Right renal cortex interstitium (tissue), 3 donors: ENCODE results near the gene URM1. TPM values are rescaled to one million over a fixed set of nuclear protein-coding genes. Genes with fewer than 3 reads are reported as not detected.

Source experiments
- DNase-seq, 3 donors: peaks; one replicate each; pipeline ENCODE4 v3.0.0-alpha.2; 2013; ENCODE audit warnings: low read depth in 3 of 3, low spot score in 2 of 3
- polyA plus RNA-seq, 3 donors: library from polyadenylated mRNA; unstranded; fragments of 120-200 nt; gene quantifications; one replicate each; pipeline ENCODE4 v1.2.1, GENCODE V29; 2013; ENCODE audit not compliant: insufficient read length in 3 of 3

URM1 gene
- polyA plus RNA-seq, 3 donors = 51.4 to 60.4 (median 54.5) TPM

DNA sequence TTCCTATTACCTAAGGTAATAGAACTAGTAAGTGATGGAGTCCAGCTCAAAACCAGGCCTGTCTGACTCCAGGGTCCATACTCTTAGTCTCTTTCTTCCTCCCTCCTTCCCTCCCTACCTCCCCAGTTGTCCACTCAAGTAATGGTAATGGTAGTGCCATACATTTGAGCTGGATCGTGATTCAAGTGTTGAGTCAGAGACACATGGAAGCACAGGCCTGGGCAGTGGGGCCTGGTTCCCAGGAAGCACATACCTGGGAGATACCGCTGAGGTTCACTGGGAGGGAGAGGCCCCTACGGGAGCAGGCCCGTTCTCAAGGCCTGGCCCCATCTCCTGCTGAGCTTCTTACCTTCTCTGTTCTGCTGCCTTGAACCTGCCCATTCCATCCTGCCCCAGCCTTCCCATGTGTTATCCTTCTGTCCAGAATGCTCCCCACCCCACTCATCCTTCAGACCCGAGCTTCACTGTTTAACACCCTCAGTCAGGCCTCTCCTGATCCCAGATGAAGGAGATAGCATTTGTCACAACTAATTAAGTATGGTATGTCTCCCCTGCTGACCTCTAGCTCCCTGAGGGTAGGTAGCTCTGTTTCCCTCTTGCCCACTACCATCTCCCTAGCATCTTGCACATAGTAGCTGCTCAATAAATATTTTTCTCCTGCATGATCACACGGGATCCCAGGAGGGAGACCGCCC lies 13.8 kb downstream of the URM1 start:
- DNase-seq = no peak

DNA sequence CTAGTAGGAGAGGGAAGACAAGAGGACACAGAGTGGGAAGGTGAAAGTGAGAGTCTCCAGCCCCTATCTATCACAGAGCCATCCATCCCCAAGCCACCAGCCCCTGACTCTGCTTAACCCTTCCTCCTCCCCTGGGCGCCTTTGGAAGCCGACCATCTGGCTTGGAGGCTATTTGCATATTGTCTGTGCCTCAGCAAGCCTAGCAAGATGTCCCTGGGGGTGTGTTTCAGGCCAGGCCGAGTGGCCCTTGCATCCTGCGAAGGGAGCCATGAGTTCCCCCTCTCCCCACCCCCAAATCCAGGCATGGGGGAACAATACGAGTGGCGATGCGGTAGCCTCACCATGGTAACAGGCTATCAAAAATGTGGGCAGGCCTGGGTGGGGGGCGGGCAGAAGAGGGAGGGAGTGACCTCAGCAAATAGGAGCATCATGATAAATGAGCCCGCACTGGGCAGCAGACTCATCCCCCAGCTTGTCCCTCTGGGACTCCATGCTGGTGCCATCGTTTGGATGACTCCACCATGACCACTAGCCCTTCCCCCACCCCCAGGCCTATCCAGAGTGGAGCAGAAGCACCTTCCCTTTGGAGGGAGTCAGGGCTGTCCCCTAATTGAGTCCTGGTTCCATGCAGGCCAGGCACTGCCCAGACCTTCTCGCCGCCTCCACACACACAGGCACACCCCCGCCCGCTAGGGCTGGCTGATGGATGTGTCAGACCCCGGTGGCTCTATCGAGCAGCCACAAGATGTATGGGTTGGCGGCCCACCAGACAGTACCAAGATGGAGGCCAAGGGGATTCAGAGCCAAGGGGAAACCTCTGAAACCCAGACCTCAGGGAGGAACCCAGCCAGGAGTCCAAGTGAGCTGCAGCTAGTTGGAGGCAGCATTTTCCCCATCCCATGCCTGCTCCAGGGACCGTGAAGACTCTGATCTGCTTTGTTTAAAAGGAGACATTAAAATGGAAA lies 14.6 kb downstream of the URM1 start:
- no peak for DNase-seq

DNA sequence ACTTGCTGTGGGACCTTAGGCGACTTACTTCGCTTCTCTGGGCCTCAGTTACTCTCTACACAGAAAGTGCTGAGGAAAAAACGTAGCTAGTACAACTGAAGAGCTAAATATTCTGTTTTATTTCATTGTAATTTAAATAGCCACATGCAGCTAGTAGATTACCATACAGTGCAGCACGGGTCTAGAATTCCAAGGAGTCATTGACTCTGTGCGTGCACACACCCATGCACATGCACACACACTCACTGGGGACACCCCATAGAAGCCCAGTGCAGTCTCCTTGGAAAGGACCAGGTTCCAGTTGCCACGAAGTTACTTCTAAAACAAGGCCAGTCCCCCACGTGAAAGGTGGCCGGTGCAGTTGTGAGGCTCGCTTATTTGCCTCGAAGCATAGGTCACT lies 17.0 kb downstream of the URM1 start:
- DNase-seq = no peak

DNA sequence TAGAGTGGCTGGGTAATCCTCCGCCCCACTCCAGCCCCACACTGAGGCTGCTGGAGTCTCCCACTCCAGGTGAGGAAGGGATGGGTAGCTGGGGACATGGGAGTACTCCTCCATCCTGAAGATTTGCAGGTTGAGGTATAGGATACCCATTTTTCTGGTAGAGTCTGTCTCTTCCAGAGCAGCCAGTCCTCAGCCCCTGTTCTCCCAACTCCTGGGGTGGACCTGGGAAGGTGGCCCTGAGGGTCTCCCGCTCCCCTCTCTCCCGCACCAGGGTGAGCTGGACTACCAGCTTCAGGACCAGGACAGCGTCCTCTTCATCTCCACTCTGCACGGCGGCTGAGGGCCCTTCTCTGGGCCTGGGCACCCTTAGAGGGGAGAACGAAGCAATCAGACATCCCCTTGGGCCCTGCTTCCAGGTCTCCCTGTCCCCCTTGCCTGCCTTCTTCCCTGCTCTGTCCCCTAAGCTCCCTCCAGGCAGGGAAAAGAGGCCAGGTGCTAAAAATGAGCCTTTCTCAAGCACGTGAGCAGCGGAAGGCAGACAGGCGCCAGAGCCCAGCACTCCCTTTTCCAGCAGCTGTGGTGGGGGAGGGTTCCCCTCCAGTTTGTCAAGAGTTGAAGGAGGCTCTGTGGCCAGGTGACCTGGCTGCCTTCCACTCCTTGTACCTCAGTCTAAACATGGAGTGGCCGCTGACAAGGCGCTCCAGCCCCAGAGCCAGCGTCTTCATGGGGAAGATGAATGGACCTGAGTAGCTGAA lies 18.4 kb downstream of the URM1 start:
- no peak for DNase-seq

DNA sequence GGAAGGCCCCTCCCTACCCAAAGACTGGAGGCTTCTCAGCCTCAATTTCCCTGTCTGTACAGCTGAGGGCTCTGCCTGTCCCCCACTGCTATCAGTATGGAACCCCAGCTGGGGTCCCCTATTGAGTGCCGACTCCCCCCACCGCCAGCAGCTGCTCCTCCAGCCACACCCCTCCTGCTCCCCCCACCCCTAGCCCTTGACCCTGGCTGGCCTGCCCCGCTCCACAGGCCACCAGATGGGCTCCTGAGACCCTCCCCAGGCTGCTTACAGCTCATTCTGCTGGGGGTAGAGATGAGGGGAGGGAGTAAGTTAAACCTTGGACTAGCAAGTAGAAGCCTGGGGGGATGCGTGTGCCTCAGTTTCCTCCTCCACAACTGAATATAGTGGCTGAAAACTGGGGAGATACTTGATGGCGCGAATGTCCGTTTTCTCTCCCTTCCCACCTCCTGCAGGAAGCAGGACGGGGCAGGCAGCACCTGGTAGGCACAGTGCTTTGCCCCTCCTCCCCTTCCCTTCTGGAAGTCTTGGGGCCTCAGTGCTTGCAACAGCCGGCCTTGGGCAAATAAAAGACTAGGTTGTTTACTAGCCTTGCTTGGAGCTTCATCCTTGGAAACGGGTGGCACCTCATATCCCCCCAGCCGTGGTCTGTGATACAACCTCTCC lies 19.1 kb downstream of the URM1 start:
- no peak for DNase-seq

DNA sequence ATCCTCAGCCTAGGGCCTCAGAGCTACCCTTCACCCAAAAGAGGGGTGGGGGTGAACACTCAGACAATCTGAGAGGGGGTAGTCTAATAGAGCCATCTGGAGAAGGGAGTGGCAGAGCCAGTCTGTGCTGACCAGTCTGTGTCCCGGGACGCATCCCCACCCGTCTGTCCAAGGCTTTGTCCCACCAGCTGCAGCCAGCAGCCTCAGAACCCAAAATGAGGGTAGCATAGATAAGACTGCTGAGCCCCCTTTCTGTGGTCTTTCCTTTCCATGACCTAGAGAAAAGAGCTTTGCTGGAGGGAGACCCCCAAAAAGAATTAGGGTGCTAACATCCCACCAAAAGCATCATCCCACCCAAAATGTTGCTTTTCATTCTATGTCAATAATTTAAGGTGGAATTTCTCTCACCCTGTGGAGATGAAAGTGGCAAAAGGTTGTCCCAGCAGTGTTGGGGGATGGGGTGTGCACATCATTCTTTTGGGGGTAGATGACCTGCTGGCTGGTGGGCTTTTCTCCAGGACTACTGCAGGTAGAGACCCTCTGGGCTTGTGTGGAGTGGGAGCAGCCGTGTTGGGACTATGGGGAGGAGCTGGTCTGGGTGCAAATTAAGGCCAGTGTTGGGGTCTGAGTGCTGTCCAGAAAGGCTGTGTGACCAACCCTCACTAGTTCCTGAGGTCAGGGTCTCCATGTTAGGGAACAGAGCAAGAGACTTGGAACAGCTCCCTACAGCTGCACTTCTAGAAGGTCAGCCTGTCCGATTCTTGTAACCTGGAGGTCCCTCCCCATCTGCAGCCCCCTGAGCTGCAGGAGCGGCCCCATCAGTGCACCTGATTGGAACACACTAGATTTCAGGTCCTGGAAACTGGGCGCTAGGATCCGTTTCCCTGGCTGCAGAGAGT lies 19.9 kb downstream of the URM1 start:
- no peak for DNase-seq

DNA sequence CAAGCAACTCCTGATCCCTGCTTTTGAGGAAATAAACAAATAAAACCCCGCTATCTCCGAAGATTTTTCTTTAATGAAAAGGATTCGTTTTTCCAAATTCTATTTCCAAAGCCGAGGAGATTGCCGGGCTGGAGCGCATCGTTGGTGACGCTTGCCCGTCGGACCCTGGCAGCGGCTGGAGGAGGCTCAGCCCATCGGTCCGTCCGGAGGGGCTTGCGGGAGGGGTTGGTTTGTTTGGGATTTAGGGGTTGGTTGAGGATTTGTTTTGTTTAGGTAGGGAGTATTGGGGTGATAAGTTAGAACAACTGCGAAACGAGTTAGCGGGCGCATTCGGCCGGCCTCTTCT lies 20.8 kb downstream of the URM1 start:
- DNase-seq = no peak

DNA sequence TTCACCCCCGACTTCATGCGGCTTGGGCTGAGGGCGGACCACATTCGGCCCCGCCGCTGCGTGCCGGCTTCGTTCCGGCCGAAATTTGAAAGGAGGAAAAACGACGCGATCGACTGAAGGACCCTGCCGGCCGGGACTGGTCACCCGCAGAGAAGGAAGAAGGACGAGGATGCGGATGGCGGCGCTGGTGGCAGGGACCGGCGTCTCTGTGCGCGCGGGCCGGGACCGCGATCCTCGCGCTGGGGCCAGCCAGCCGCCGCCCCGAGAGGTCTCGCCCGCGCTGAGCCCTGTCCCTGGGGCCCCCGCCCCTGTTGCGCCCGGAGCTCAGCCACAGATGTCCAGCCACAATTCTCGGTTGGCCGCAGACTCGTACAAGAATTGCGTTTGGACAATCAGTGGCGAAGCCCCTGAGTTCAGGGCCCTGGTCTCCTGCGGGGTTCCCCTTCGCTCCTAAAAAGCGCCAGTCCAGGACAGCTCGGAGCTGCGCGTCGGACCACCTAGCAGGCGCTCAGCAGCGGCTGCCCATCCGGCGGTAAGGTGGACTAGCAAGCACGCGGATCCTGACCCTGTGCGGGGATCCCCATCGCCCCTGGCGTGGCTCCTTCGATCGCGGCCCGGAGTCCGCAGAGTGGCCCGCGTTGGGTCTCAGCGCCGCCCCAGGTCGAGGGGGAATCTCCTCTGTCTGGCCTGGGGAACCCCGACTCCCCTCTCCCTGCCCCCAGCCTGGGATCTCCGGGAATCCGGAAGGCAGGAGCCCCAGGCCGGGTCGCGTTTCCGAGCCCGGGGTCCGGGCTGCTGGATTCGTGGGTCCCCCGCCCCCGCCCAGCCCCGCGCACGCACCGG lies 21.3 kb downstream of the URM1 start:
- DNase-seq = no peak

DNA sequence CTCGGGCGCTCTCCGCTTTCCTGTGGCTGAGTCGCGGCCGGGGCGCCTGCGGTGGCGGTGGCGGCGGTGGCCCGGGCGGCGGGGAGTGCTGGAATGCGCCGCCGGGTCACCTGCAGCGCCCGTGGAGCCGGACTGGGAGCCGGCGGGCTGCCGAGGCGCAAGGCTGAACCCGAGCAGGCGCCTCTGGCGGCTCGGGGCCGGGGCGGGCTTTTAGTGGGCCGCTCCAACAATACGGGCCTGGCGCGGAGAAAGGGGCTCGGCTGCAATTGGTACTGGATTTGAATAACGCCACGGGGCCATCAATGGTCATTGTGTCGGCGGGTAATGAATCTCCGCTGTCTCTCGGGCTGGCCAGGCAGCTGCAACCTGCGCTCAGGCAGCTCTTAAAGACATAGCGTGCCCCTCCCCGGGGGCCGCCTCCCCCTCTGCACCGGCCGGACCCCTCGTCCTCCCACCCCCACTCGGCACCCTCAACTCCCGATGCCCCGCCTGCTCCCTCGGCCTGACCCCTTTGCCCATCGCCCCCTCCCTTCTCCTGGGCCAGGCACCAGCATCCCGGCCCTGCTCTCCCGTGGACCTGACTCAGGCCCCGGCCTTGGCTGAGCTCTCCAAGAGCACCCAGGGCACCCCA lies 22.1 kb downstream of the URM1 start:
- DNase-seq = no peak

DNA sequence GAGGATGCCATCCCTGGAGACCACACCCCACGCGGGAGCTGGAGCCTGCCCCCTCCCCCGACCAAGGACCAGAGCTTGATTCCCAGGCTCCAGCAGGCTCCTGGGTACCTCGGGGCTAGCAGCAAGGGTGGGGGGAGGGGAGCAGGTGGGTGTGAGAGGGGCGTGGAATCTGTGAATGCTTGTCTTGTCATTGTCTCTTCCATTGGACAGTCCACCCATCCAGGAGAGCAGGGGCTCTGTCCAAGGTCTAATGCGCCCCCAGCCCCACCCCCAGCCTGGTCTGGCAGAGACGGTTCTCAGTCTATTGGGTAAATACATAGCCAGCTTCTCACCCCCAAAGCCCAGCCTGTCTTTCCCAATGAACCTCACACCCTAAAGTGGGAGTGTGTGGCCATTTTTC lies 22.8 kb downstream of the URM1 start:
- DNase-seq = no peak

DNA sequence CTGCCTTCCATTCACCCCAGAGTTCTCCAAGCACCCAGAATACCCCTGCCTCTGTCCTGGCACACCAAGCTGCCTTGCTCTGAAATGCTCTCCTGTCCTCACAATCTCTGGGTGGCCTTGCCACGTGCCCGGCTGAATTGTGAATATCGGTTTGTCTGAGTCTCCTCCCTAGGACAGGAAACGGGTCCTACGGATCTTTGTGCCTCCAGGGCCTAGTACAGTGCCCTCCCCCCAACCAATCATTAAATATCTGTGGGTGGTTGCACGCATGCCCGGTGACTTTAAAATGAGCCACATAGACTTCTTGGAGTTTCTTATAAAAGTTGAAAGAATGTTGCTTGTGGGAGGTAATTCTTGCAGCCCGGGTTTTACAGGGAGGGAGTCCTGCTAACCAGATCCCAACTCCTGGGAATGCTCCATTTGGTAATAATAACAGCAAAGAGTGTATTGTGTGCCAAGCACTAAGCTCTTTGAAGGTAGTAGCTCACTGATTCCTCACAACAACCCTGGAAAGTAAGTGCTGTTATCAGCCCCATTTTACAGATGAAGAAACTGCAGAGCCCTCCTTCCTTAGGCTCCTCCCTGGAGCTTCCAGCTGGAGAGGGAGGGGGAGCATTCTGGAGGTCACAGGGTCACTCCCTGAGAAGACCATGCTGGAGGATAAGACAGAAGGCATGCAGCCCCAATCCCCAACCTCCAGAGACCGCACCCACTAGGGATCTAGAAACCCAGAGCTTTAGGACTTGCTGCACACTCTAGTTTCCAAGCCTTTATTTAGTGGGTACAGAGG lies 23.4 kb downstream of the URM1 start:
- no peak for DNase-seq

DNA sequence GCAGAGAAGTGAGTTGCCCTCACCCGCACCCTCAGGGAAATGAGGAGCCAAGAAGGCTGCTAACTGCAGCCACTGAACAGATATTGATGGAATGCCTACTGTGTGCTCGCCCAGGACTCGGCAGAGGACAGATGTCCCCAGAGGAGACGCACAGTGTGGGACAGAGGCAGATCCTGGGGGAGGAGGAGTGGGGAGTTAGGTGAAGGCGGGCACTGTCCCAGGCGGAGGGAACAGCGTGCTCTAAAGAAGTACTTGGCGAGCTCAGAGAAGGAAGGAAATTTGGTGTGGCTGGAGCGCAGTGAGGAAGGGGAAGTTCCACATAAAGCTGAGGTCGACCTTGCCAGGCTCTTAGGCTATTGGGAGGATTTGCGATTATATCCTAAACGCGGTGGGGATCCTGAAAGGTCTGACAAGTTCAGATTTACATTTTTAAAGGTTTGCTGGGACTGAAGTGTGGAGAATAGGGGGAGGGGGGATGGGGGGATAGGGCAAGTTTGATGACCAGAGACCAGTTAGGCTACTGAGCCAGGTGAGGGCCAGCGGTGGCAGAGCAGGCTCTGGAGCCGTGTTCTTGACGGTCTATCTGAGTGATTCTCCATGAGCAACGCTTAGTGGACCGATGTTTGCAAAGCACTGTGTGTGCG lies 25.9 kb downstream of the URM1 start:
- DNase-seq = no peak

DNA sequence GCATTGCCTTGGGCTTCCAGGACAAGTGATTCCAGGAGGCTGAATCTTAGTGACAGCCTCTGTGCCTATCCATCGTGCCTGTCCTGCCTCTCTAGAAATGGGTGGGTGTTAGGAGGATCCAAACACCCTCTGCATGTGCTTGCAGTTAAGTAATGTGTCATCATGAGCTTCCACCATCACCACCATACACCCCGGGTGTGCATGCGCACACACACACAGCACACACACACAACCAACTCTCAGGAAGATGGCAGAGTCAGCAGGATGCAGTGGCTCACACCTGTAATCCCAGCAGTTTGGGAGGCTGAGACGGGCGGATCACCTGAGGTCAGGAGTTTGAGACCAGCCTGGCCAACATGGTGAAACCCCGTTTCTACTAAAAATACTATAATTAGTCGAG lies 26.7 kb downstream of the URM1 start:
- no peak for DNase-seq

DNA sequence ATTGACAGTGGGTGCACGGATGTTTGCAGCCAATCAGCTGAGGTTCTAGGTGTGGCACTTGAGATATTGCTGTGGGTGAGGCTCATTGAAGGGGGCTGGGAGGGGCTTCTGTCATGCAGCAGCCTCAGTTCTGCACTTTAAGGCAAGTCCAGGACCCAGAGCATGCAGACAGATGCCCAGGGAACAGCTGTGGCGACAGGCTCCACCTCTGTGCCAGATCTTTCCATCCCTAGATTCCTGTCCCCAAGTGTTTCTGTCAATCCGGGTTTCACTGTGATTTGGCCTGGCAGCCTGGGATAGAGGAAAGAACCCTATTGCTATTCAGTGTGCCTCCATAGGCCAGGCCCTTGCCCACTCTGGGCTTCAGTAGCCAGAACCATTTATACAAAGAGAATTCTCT lies 28.7 kb downstream of the URM1 start:
- DNase-seq = no peak

DNA sequence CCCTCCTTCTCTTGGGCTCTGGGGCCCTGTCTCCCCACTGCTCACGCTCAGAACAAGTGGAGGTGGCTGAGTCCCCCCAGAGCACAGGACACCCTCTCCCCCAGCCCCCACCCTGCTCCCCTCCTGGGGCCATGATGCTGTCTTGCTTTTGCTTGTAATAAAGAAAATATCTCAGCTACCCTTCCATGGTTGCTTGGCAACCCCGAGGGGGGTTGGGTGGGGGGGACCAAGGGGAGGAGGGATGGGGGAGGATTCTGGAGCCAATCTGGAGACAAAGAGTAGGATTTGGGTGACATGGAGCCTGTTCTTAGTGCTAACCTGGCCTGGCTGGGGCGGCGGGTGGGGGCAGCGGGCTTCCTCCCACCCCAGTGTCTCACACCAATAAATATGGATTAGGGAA lies 33.4 kb downstream of the URM1 start:
- DNase-seq = no peak

DNA sequence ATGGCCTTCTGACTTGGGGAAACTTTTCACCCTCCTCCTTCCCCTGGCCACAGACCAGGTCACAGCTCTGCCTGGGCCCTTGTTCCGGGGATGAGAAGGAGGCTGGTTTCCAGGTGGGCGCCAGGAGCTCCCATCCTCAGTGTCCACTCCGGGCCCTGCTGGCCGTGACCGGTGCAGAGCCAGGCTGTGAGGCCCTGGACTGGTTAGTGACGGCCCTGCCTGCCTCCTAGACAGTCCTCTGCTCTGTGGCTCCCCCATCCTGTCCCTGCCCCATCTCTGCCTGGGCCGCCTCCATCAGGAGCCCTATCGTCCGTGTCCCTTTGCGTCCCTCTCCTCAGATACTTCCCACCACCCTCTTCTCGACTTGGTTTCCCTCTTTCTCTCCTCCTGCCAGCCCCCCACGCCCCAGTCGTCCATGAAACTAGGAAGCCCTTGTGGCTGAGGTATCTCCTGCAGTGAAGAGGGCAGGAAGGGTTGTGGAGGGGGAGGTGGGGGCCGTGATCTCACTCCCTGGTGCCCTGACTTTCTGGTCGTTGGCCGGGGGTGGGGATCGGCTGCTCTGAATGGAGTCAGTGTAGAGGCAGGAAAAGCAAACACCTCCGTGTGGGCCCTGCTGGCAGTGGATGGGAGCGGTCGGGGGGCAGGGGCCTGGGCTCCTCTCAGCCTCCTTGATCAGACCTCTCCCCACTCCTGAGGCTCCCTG lies 34.1 kb downstream of the URM1 start:
- DNase-seq = no peak

DNA sequence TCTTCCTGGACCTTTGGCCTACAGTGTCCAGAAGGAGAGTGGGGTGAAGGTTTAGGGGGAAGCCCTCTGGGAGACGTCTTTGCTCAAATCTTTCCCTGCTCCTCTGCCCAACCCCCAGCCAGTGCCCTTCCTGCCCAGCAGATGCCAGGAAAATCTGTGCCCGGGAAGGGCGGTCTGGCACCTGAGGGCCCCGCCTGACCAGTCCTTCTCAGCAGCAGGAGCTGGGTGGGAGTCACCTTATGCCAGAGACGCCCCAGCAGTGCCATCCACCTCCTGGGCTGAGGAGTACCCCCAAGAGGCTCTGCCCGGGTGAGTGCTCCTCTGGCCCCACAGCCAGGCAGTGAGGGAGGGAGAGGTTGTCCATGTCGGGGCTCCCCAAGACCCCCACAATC lies 34.6 kb downstream of the URM1 start:
- no peak for DNase-seq
